GM23248 (cell line): ENCODE results near the gene REC114. TPM values are rescaled to one million over a fixed set of nuclear protein-coding genes. Genes with fewer than 3 reads are reported as not detected.
"Not testable (repeated sequence)": the region's sequence is repeated elsewhere in the genome, so short reads cannot be mapped to it uniquely, and the experiment has no call there.

Experiments
- DNase-seq: peaks from one replicate; pipeline ENCODE4 v3.0.0-alpha.2; 2015
- H2AFZ ChIP-seq: fragments of 200-600 bp; sonication (generic); 2 replicates; pipeline ENCODE4 v1.6.1; 2016; ENCODE audit warnings: antibody characterized with exemption
- H3F3A ChIP-seq: fragments of 200-600 bp; sonication (generic); 2 replicates; pipeline ENCODE4 v1.6.1; 2016; ENCODE audit warnings: mild to moderate bottlenecking, antibody characterized with exemption, mixed run types; ENCODE audit not compliant: insufficient read depth
- H3K27ac ChIP-seq: fragments of 200-600 bp; sonication (generic); 2 replicates; pipeline ENCODE4 v1.5.1; 2016; ENCODE audit warnings: mild to moderate bottlenecking
- H3K27me3 ChIP-seq: fragments of 200-600 bp; sonication (generic); replicated peaks from 2 replicates; pipeline ENCODE4 v1.6.1; 2016; ENCODE audit warnings: mild to moderate bottlenecking; ENCODE audit not compliant: insufficient read depth
- H3K36me3 ChIP-seq: fragments of 200-600 bp; sonication (generic); 2 replicates; pipeline ENCODE4 v1.6.1; 2016; ENCODE audit warnings: low read depth, mild to moderate bottlenecking
- H3K4me1 ChIP-seq: fragments of 200-600 bp; sonication (generic); 2 replicates; pipeline ENCODE4 v1.6.1; 2016; ENCODE audit warnings: mild to moderate bottlenecking; ENCODE audit not compliant: insufficient read depth
- H3K4me2 ChIP-seq: fragments of 200-600 bp; sonication (generic); one replicate; pipeline ENCODE4 v1.6.1; 2016; ENCODE audit warnings: mild to moderate bottlenecking; ENCODE audit not compliant: unreplicated experiment
- H3K4me3 ChIP-seq: fragments of 200-600 bp; sonication (generic); 2 replicates; pipeline ENCODE4 v1.5.1; 2016; ENCODE audit warnings: mild to moderate bottlenecking
- H3K79me2 ChIP-seq: fragments of 200-600 bp; sonication (generic); 2 replicates; pipeline ENCODE4 v1.6.1; 2016; ENCODE audit warnings: mild to moderate bottlenecking; ENCODE audit not compliant: insufficient read depth
- H3K9ac ChIP-seq: fragments of 200-600 bp; sonication (generic); 2 replicates; pipeline ENCODE4 v1.6.1; 2016; ENCODE audit warnings: mild to moderate bottlenecking
- H3K9me2 ChIP-seq: fragments of 200-600 bp; sonication (generic); 2 replicates; pipeline ENCODE4 v1.6.1; 2016; ENCODE audit warnings: mixed run types, mild to moderate bottlenecking, moderate library complexity; ENCODE audit not compliant: insufficient read depth
- H3K9me3 ChIP-seq: fragments of 200-600 bp; sonication (generic); one replicate; pipeline ENCODE4 v1.6.1; 2017; ENCODE audit warnings: low read depth
- H4K20me1 ChIP-seq: fragments of 200-600 bp; sonication (generic); 2 replicates; pipeline ENCODE4 v1.6.0; 2016; ENCODE audit not compliant: insufficient read depth
- EZH2 ChIP-seq: fragments of 200-600 bp; sonication (generic); IDR thresholded peaks from 2 replicates; pipeline ENCODE4 v1.6.1; 2018; ENCODE audit warnings: antibody characterized with exemption, mild to moderate bottlenecking; ENCODE audit not compliant: insufficient read depth, poor library complexity, severe bottlenecking
- EZH2phosphoT487 ChIP-seq: fragments of 200-600 bp; sonication (generic); IDR thresholded peaks from 2 replicates; pipeline ENCODE4 v1.6.1; 2018; ENCODE audit warnings: antibody characterized with exemption, moderate library complexity, mild to moderate bottlenecking, low read depth; ENCODE audit not compliant: insufficient read depth
- WGBS, 2 experiments: methylation state at CpG; one replicate each; pipeline ENCODE4 v1.1.6; 2015 to 2017; ENCODE audit warnings: low lambda C conversion rate in 2 of 2, low coverage in 1 of 2; ENCODE audit errors: missing lambda C conversion rate in 2 of 2; 5-methylcytosine and 5-hydroxymethylcytosine counted together
- in situ Hi-C: fragments of 300-500 bp; cut with MboI; formaldehyde crosslinking; loops from 2 replicates; pipeline ENCODE4 v1.15.0; 2020
- polyA plus RNA-seq: library from polyadenylated mRNA; unstranded; fragments of >200 nt; fragmentation: Nextera tagmentation; extraction: Ambion mirVana; gene quantifications from 2 replicates; pipeline ENCODE4 v1.2.1, GENCODE V29; 2016
- total RNA-seq: library from RNA; depleted of rRNA; stranded (reverse); fragments of >200 nt; shearing (Covaris generic); gene quantifications from 2 replicates; pipeline ENCODE4 v1.2.3, GENCODE V29; 2014

Gene REC114
- total and polyA plus RNA-seq, 2 experiments from 2014 or later, result not detected

DNA sequence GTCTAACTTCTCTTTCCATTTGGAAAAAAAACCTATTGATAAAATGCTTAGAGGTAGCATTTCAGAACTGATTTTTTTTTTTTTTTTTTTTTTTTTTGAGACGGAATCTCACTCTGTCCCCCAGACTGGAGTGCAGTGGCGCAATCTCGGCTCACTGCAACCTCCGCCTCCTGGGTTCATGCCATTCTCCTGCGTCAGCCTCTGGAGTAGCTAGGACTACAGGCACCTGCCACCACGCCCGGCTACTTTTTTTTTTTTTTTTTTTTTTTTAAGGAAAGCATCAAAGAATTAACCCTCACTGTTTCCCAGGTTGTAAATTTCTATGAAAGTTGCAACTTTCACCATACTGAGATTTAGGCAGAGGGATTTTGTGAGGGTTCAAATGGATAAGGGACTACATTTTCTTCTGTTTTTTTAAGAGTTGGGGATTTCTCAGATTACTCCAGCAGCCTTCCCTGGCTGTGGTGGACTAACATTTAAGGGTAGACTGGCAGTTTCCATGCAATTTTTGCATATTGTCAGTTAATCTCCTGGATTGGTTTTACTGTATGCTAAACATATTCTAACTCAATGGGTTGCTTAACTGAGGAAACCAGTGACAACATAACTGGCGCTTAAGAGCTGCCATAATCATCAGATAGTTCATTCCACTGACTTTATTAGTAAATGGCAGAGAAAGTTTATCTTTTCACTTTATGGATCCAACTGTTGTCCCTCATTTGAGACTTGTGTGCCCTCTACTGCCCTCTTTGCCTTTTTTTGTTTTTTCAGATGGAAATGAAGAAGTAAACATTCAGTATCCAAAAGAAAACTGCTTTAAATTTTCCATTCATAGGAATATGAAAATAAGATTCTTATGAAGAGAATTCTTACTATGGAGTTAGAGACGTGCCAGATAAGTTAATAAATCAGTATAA is 96.5 kb downstream of the REC114 start:
- Histone ChIP-seq H3K9me3 (no peaks in the 10 kb centered on the region), H3F3A (no peaks in the 10 kb centered on the region), H3K9ac (no peak overlapping the region), H2AFZ (no peak overlapping the region), H3K4me2 (no peak overlapping the region), H3K4me3 (no peak overlapping the region), H4K20me1 (no peaks in the 10 kb centered on the region), H3K79me2 (no peaks in the 10 kb centered on the region), H3K27me3 (no peaks in the 10 kb centered on the region), H3K9me2 (no peaks in the 10 kb centered on the region), H3K36me3 (no peaks in the 10 kb centered on the region), H3K27ac (no peak overlapping the region), H3K4me1 (no peaks in the 10 kb centered on the region)
- in situ Hi-C loops, result no loop called here
- 89 to 98% methylated on average over 8 to 9 of the region's 9 CpGs for WGBS, 2 experiments
- DNase-seq, result no peak
- no peak for TF ChIP-seq EZH2phosphoT487
- no peak for TF ChIP-seq EZH2

DNA sequence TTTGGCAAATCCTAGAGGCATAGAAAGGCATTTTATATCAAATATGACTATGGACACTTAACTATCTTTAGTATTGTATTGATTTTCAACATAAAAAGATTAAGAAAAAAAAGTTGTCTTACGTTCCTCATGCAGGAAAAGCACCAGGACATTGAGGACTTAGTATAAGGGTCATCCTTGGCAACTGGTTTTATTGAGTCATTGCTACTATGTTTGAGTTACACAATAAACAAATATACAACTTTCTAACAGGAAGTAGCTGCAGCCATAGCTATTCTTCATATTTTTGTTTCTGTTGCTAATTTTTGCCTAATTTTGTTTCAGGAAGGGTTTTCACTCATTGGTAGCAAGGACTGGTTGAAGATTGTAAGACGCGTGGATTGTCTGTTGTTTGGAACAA is 97.2 kb downstream of the REC114 start:
- 83 to 87% methylated on average over 3 of the region's 3 CpGs for WGBS, 2 experiments
- no peak for TF ChIP-seq EZH2phosphoT487
- no peak for TF ChIP-seq EZH2
- DNase-seq, result peak; percentile 21
- no peak overlapping the region for H3K4me2 ChIP-seq
- H3K36me3 ChIP-seq, result 0 out of 2 replicates have a peak, but pooled peaks cover 4% of the 10 kb centered on the region
- H3K4me3 ChIP-seq, result no peak overlapping the region
- no peaks in the 10 kb centered on the region for H3K9me3 ChIP-seq
- no peaks in the 10 kb centered on the region for H4K20me1 ChIP-seq
- H2AFZ ChIP-seq, result no peak overlapping the region
- no peaks in the 10 kb centered on the region for H3F3A ChIP-seq
- no peaks in the 10 kb centered on the region for H3K79me2 ChIP-seq
- no peak overlapping the region for H3K9ac ChIP-seq
- no peaks in the 10 kb centered on the region for H3K27me3 ChIP-seq
- H3K4me1 ChIP-seq, result no peaks in the 10 kb centered on the region
- no peaks in the 10 kb centered on the region for H3K9me2 ChIP-seq
- no peak overlapping the region for H3K27ac ChIP-seq
- in situ Hi-C loops, result no loop called here

DNA sequence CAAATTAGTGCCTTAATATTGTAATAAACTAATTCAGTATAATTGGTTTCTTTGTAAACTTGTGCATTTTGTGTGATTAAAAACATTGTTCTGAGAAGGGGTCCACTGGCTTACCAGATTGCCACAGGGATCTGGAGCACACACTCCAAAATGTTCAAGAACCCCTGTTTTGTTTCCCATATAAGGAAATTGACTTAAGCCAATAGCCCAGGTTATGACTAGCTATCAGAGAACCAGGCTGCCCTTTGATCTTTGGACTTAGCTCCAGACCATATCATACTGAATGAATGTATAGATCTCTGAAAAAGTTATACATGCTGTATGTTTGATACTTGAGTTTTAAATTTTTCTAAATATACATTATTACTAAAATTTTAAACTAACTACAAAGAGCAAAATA is 98.5 kb downstream of the REC114 start:
- Histone ChIP-seq H2AFZ (no peak overlapping the region), H3K27ac (no peak overlapping the region), H3K9me3 (no peaks in the 10 kb centered on the region), H3K4me2 (no peak overlapping the region), H3K4me1 (no peaks in the 10 kb centered on the region), H3K79me2 (no peaks in the 10 kb centered on the region), H3K36me3 (peaks cover 6% of the 10 kb centered on the region; the same call in 1 of the 2 replicates), H3K9ac (no peak overlapping the region), H3K9me2 (no peaks in the 10 kb centered on the region), H3K27me3 (no peaks in the 10 kb centered on the region), H4K20me1 (no peaks in the 10 kb centered on the region), H3K4me3 (no peak overlapping the region), H3F3A (no peaks in the 10 kb centered on the region)
- DNase-seq, result no peak
- no peak for TF ChIP-seq EZH2phosphoT487
- TF ChIP-seq EZH2, result no peak
- in situ Hi-C loops, result no loop called here

- H3K27me3 ChIP-seq, H3K9ac ChIP-seq, H3K4me1 ChIP-seq, H3K4me2 ChIP-seq, DNase-seq, H3K9me2 ChIP-seq, H3K9me3 ChIP-seq, H3F3A ChIP-seq, H4K20me1 ChIP-seq, H3K4me3 ChIP-seq, H2AFZ ChIP-seq, in situ Hi-C loops, H3K27ac ChIP-seq, H3K36me3 ChIP-seq, H3K79me2 ChIP-seq: not testable (repeated sequence)
- 96 to 98% methylated on average over 3 of the region's 3 CpGs for WGBS, 2 experiments
These were observed 106.0 kb downstream of the REC114 start for GRCh38 chr15:73548925-73549324.

DNA sequence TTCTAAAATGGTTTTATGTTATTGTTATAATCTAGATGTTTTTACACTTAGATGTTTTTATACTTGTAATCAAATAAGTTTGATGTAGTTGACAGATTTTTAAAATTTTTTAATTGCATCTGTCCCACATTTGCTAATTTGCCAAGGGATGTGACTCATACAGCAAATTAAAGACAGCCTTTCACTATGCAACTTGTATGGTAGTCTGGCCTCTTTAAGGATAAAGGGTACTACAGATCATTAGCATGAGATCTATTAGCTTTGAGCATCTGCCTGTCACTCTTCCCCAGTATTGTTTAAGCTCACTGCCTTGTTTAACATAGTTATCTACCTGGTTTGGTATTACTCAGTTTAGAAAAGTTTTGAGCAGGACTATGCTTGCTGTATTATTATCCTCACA is 107.2 kb downstream of the REC114 start:
- no peaks in the 10 kb centered on the region for H4K20me1 ChIP-seq
- peaks cover 1% of the 10 kb centered on the region; the same call in 1 of the 2 replicates for H3K36me3 ChIP-seq
- H3K4me2 ChIP-seq, result no peak overlapping the region
- no peak overlapping the region for H3K4me3 ChIP-seq
- H3K9me2 ChIP-seq, result no peaks in the 10 kb centered on the region
- TF ChIP-seq EZH2phosphoT487 (no peak), EZH2 (no peak)
- in situ Hi-C loops, result no loop called here
- no peak overlapping the region for H3K27ac ChIP-seq
- peak; percentile 20 for DNase-seq
- peaks cover 7% of the 10 kb centered on the region; the same call in 1 of the 2 replicates for H3K4me1 ChIP-seq
- no peak overlapping the region for H2AFZ ChIP-seq
- no peaks in the 10 kb centered on the region for H3K27me3 ChIP-seq
- no peaks in the 10 kb centered on the region for H3K79me2 ChIP-seq
- H3F3A ChIP-seq, result no peaks in the 10 kb centered on the region
- no peak overlapping the region for H3K9ac ChIP-seq
- no peaks in the 10 kb centered on the region for H3K9me3 ChIP-seq
